Dermis microvascular lymphatic vessel endothelial cell (primary cell): Measurements from ENCODE around the gene C4B. TPM values are rescaled to one million over a fixed set of nuclear protein-coding genes. Genes with fewer than 3 reads are reported as not detected.
"Not testable (repeated sequence)": the region's sequence is repeated elsewhere in the genome, so short reads cannot be mapped to it uniquely, and the experiment has no call there.

Experiments
- DNase-seq, 2 donors: peaks; one replicate each; pipeline versions ENCODE4 v3.0.0 to v3.0.0-alpha.2; 2010; ENCODE audit warnings: low read depth in 2 of 2
- total RNA-seq: library from RNA; depleted of rRNA; stranded (reverse); fragments of >200 nt; gene quantifications from 2 replicates; pipeline ENCODE4 v1.2.1, GENCODE V29; 2014

Gene C4B
- total RNA-seq, 1 donor from 2014 or later, result 0.77 TPM

GRCh38 chr6:32035283-32036013, 20.9 kb downstream of the C4B start:
- DNase-seq, result not testable (repeated sequence)

GRCh38 chr6:32037136-32037535, 22.5 kb downstream of the C4B start:
- not testable (repeated sequence) for DNase-seq

GRCh38 chr6:32037598-32038524, 23.3 kb downstream of the C4B start, which contains the start of gene CYP21A2:
Gene CYP21A2, plus strand, starts transcription at chr6:32038415. Its CDS starts 8 bp downstream, at chr6:32038423.
- not testable (repeated sequence) for DNase-seq

DNA sequence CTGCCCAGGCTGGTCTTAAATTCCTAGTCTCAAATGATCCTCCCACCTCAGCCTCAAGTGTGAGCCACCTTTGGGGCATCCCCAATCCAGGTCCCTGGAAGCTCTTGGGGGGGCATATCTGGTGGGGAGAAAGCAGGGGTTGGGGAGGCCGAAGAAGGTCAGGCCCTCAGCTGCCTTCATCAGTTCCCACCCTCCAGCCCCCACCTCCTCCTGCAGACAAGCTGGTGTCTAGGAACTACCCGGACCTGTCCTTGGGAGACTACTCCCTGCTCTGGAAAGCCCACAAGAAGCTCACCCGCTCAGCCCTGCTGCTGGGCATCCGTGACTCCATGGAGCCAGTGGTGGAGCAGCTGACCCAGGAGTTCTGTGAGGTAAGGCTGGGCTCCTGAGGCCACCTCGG, 24.3 kb downstream of the C4B start:
- not testable (repeated sequence) for DNase-seq

DNA sequence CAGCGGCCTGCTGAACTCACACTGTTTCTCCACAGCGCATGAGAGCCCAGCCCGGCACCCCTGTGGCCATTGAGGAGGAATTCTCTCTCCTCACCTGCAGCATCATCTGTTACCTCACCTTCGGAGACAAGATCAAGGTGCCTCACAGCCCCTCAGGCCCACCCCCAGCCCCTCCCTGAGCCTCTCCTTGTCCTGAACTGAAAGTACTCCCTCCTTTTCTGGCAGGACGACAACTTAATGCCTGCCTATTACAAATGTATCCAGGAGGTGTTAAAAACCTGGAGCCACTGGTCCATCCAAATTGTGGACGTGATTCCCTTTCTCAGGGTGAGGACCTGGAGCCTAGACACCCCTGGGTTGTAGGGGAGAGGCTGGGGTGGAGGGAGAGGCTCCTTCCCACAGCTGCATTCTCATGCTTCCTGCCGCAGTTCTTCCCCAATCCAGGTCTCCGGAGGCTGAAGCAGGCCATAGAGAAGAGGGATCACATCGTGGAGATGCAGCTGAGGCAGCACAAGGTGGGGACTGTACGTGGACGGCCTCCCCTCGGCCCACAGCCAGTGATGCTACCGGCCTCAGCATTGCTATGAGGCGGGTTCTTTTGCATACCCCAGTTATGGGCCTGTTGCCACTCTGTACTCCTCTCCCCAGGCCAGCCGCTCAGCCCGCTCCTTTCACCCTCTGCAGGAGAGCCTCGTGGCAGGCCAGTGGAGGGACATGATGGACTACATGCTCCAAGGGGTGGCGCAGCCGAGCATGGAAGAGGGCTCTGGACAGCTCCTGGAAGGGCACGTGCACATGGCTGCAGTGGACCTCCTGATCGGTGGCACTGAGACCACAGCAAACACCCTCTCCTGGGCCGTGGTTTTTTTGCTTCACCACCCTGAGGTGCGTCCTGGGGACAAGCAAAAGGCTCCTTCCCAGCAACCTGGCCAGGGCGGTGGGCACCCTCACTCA, 25.0 kb downstream of the C4B start:
- not testable (repeated sequence) for DNase-seq

GRCh38 chr6:32040299-32041049, 25.9 kb downstream of the C4B start:
- DNase-seq, result not testable (repeated sequence)

- not testable (repeated sequence) for DNase-seq
Observed at GRCh38 chr6:32041050-32041321, 26.4 kb downstream of the C4B start.

DNA sequence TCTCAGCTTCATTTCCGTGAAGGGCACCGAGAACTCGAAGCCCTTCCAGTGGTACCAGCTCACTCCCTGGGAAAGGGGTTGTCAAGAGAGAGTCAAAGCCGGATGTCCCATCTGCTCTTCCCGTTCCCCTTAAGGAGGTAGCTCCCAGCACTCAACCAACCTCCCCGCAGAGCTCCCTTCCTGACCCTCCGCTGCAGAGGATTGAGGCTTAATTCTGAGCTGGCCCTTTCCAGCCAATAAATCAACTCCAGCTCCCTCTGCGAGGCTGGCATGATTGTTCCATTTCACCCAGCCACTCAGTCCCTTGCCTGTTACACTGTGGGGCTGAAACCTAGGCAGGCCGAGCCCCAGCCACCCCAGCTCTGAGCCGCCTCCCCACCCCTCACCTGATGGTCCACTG, 26.8 kb downstream of the C4B start:
- not testable (repeated sequence) for DNase-seq

GRCh38 chr6:32042276-32042675, 27.7 kb downstream of the C4B start:
- not testable (repeated sequence) for DNase-seq

DNA sequence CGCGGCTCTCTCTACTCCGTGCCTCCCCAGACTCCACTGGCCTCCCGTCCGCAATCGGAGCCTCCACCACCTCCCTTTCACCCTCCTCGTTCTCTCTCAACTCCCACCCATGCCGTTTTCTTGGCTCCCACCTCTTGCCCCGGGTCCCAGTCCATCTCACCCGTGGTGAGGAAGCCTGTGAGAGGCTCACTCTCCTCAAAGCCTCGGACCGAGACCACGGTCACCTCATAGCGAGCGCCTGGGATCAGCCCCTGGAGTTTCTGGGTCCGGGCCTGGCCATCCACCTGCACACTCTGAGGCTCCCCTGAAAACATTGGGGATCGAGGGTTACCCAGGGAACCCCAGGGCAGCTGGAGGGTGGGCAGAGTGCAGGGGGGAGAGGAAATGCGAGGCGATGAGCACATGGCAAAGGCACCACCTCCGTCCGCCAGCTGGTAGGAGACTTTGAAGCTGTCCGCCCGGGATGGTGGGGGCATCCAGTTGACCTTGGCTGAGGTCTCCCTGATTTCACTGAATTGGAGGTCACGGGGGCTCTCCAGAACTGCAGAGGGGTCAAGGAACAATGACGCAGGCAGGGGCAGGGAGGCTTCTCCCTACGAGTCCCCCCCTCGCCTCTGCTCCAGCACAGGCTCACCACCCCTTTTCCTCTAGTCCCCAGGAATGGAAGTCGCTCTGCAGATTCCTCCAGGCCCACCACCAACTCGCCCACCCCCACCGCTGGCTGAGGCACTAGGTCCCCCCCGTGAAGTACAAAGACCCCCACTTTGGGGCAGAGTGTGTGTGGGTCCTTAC, 29.2 kb downstream of the C4B start:
- not testable (repeated sequence) for DNase-seq

DNA sequence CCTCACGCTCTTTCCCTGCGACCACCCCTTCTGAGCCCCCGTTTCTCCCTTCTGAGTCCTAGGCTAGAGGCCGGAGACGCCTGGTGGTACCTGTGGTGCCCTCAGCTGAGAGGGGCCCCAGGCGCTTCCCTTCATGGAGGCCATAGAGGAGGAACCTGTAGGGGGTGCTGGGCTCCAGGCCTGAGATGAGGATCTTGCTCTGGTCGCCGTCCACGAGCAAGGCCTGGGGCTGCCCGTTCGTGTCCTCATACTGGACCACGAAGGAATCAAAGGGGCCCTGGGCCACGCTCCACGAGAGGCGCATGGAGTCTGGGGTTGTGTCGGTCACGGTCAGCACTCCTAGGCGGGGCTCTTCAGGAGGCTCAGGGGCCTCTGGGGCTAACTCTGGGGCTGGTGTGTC, 30.3 kb downstream of the C4B start:
- not testable (repeated sequence) for DNase-seq

DNA sequence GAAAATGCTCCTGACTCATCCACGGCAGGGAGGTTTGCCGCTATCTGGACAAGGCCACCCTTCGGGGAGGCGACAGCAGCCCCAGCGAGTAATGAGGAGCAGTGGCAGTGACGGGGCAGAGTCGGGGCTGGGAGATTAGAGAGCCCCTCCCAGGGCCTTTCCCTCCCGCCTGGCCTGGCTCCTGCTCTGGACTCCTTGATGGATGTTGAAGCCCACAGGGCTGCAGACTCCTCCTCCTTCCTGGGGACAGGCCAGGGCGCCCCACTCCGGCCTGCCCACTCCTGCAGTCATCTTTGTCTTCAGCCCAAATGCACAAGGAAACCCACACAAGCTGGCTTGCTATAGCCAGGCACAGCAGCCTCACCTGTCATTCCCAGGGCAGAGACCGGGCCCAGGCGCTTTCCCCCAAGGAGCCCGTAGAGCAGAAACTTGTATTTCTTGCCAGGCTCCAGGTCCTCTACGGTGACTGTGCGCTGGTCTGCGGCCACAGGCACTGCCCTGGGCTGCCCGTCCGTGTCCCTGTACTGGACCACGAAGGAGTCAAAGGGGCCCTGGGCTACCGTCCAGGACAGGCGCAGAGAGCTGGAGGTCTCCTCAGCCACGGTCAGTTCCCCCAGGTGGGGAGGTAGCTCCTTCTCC, 31.3 kb downstream of the C4B start:
- no peak for DNase-seq

- DNase-seq, result peak in 1 of 2 donors; percentile 5
Observed at GRCh38 chr6:32046450-32047083, 32.0 kb downstream of the C4B start.

GRCh38 chr6:32047084-32047478, 32.5 kb downstream of the C4B start:
- peak; percentile 33 to 72 for DNase-seq

- no peak for DNase-seq
Observed at GRCh38 chr6:32047539-32047854, 32.9 kb downstream of the C4B start.

DNA sequence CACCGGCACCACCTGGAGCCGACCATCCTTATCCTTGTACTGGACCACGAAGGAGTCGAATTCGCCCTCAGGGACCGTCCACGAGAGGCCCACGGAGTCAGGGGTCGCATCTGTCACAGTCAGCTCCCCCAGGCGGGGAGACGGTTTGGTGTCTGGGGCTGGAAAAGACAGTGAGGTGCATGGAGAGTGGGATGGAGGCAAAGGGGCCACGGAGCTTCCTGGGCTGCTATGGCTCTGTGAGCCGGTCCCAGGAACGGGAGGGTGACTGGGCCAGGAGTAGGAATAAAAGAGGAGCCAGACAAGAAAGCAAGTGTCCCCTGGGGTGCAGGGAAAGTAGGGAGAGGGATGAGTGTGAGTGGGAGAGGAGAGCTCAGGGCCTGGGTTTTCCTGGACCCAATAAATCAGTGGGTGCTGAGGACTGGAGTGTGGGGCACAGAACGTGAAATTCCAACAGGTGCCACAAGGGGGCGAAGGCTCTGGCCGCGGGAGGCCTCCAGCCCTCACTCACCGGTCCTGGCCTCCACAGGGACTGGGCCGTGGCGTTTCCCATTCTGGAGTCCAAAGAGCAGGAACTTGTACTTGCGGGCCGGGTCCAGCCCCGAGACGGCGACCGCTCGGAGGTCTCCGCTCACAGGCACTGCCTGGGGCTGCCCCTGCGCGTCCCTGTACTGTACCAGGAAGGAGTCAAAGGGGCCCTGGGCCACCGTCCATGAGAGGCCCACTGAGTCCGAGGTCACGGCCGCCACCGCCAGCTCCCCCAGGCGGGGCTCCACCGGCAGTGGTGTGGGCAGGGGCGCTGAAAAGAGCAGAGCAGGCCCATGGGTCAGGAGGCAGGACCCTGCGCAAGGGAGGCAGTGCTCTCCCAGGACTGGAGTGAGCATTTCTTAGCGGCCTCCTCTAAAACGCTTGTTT, 33.5 kb downstream of the C4B start:
- DNase-seq, result peak; percentile 22 to 51

DNA sequence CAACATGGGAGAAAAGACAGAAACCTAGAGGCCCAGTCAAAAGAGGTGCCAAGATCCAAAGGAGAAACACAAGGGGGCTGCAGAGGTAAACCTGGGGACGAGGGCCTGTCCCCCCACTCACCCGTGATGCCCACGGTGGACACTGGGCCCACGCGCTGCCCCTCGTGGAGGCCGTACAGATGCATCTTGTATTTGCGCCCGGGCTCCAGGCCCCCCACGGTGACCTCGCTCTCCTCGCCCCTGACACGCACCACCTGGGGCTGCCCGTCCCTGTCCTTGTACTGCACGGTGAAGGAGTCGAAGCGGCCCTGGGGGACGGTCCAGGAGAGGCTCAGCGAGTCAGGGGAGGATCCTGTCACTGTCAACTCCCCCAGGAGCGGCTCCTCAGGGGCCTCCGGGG, 34.6 kb downstream of the C4B start:
- not testable (repeated sequence) for DNase-seq

GRCh38 chr6:32049736-32050135, 35.1 kb downstream of the C4B start:
- DNase-seq, result not testable (repeated sequence)
